IPS DF 19.7 (cell line): Measurements from ENCODE around the gene P2RY4.
"Not testable (repeated sequence)": the region's sequence is repeated elsewhere in the genome, so short reads cannot be mapped to it uniquely, and the experiment has no call there.

Experiments
- DNase-seq: peaks from one replicate; pipeline ENCODE4 v3.0.0-alpha.2; 2013; ENCODE audit warnings: low read depth, low spot score

Gene P2RY4

DNA sequence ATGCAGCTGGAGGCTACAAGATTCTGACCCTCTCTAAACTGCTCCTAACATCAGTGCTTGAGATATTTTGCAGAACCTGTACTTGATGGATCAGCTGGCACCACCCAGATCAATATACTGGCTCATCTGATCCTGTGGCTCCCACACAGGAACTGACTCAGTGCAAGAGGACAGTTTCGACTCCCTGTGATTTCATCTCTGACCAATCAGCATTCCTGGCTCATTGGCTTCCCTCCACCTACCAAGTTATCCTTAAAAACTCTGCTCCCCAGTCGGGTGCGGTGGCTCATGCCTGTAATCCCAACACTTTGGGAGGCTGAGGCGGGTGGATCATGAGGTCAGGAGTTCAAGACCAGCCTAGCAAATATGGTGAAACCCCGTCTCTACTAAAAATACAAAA, 16.4 kb downstream of the P2RY4 start:
- DNase-seq: not testable (repeated sequence)

DNA sequence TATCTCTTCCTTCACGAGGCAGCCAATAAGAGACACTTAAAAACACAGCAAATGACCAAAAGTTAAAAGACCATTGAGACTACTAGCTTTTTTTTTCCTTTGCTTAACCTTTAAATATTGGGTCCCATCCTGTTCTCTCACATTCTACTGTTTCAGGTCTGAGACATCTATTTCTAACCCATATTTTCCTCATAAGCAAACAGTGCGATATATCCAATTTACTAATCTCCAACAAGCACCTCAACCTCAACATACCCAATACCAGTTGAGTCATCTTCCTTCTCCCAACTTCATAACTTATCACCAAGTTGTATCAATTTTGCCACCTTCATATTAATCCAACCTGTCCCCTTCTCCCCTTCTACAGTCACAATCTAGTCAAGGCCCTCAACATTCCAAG, 18.5 kb downstream of the P2RY4 start:
- DNase-seq: no peak

DNA sequence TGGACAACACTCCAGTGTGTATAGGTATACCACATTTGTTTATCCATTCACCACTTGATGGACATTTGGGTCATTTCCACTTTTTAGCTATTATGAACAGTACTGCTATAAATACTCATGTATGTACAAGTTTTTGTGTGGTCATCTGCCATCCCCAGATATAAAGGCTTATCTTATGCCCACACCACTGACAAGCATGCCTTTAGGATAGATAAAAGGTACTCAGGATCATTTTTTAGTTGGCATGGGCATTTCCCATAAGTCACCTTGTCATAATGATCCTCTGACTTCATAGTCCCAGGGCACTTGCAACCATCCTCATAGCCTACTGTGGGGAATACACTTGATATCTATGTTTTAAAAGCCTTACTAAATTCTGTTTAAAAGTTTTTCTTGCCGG, 19.3 kb downstream of the P2RY4 start:
- DNase-seq: no peak

DNA sequence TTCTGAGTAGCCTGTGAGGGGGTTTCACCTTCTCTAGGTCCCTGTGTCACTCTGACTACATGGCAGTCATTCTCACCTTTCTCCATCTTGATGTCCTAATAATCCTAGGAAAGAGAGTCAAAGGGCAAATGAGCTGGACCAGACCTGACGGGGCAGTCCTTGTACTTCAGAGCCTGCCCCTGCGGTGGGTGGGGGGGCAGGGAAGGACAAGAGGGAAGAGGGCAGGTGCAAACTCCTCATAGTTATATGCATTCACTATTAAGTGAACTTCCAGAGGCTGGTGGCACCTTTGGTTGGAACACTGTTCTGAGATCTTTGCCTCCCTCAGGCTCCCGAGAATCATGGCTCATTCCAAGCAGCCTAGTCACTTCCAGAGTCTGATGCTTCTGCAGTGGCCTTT, 25.6 kb downstream of the P2RY4 start, which contains the start of gene AWAT1:
TSS of gene AWAT1 (plus strand) at position 301 of the 400 bp plus-strand sequence. CDS start at position 342, 41 bp downstream.
- no peak for DNase-seq

DNA sequence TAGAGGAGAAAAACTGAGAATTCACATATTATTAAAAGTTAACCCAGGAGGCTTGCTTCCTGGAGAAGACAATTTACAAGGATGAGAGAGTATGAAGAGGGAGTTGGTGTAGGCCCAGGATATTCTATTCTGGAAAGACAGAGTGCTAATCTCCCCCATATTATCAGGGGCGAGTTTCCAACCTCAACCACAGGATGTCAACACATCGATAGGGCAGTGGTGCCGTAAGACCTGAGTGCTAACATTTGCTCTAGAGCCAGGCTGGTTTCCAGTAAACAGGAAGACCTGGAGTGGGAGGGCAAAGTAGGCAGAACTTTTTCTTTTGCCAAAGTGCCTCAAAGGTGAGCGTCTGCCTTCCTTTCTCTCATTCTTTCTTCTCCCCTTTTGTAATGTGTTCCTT, 28.3 kb downstream of the P2RY4 start:
- no peak for DNase-seq

DNA sequence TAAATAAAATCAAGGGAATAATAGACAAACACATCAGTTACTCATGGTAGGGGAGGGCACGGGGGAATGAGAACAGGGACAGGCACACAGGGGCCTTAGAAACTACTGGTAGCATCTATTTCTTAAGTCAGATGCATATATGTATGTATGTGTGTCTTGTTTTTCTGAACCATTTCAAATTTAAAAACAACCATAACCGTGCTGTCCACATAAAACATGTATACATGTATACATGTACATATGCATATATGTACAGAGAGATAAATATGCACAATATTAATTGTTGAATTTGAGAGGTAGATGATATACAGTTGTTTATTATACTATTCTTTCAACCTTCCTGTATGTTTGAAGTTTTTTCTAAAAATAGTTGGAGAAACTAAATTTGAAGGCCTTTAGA, 33.3 kb downstream of the P2RY4 start:
- no peak for DNase-seq

DNA sequence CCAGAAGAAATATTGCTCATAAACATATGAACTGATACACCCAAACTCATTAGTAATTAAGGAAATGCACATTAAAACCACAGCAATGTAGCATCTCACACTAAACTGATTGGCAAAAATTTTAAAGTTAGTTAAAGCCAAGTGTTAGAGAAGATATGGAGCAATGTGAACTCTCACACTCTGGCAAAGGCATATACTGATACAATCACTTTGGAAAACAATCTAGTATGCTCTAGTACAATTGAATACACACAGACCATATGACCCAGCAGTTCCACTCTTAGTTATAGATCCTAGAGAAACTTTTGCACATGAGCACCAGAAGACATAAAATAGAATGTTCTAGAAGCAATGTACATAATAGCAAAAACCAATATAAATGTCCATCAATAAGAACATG, 34.0 kb downstream of the P2RY4 start:
- DNase-seq: no peak

DNA sequence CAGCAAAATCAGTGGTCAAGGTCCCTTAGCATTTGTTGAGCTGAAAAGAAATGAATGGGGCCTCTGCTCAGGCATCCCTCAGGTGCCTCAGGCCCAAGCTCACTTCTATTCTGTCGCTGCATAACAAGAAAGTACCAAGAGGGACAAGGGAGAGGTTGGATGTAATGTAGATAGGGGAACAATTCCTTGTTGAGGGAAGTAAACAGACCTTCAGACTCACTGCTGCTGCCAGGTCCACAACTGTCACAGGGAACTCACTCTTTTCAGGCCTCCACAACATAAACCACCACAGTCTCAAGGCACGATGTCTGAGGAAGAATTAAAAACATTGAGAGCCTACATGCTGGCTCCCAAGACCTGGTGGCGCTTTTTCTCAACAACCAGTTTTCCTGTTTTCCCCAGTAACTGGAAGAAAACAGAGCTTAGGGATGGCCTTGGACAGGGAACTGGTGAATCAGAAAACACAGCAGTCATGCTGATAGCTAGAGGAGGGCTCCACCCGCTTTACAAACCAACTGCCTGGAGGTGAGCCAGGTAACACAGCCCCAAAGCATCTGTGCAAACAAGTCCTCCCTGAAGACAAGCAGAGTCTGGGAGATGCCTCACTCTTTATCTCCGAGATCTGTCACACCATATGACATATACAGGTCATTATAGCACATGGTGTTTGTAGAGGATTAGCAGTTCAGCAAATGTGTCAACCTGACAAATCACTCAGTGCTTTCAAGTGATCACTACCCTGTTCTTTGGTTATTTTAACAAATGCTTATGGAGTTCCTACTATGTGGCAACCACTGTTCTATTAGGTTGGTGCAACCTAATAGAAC, 39.9 kb downstream of the P2RY4 start:
- no peak for DNase-seq

DNA sequence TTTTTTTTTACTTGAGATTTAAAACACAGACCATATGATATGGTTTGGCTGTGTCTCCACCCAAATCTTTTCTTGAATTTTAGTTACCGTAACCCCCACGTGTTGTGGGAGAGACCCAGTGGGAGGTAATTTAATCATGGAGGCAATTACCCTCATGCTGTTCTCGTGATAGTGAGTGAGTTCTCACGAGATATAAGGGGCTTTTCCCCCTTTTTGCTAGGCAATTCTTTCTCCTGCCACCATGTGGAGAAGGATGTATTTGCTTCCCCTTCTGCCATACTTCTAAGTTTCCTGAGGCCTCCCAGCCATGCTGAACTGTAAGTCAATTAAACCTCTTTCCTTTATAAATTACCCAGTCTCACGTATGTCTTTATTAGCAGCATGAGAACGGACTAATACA, 50.4 kb downstream of the P2RY4 start:
- DNase-seq: not testable (repeated sequence)

DNA sequence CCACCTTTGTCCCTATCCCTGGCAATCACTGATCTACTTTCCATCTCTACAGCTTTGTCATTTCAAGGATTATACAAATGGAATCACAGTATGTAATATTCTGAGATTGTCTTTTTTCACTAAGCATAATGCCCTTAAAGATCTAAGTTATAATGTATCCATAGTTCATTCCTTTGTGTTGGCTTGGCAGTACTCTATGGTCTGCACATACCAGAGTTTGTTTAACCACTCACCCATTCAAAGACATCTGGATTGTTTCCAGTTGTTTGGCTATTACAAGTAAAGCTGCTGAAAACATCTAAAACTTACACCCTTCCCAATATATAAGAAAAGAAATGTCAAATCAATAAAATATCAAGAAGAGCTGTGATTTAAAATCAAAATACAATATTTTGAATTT, 51.5 kb downstream of the P2RY4 start:
- no peak for DNase-seq
